LNCAP (cell line): ENCODE data around the gene REPS2.
A peak's percentile ranks its signal among the peaks of the same experiment; 100 is the strongest.

Experiments used
- CTCF ChIP-seq: fragments of 450-650 bp; IDR thresholded peaks from 2 replicates; pipeline ENCODE4 v1.5.1; 2017; ENCODE audit warnings: mild to moderate bottlenecking

The REPS2 gene

GRCh38 chrX:17007134-17007768, 60.8 kb downstream of the REPS2 start:
- TF ChIP-seq CTCF, result peak; percentile 20; the same call in 1 of the 2 replicates

GRCh38 chrX:17009856-17010625, 63.6 kb downstream of the REPS2 start:
- TF ChIP-seq CTCF, result no peak

- no peak for TF ChIP-seq CTCF
Measured at GRCh38 chrX:17012465-17012864, 66.0 kb downstream of the REPS2 start.

GRCh38 chrX:17014216-17014615, 67.8 kb downstream of the REPS2 start:
- TF ChIP-seq CTCF, result no peak

GRCh38 chrX:17017134-17017533, 70.7 kb downstream of the REPS2 start:
- no peak for TF ChIP-seq CTCF

- TF ChIP-seq CTCF, result no peak
Measured at GRCh38 chrX:17020356-17020755, 73.9 kb downstream of the REPS2 start.

GRCh38 chrX:17020851-17021821, 74.7 kb downstream of the REPS2 start:
- TF ChIP-seq CTCF, result no peak
